ENCODE data around the gene ASS1. TPM values are rescaled to one million over a fixed set of nuclear protein-coding genes. Genes with fewer than 3 reads are reported as not detected.

Gene ASS1
- total RNA-seq, 1 donor from 2014 or later, result 101 TPM

DNA sequence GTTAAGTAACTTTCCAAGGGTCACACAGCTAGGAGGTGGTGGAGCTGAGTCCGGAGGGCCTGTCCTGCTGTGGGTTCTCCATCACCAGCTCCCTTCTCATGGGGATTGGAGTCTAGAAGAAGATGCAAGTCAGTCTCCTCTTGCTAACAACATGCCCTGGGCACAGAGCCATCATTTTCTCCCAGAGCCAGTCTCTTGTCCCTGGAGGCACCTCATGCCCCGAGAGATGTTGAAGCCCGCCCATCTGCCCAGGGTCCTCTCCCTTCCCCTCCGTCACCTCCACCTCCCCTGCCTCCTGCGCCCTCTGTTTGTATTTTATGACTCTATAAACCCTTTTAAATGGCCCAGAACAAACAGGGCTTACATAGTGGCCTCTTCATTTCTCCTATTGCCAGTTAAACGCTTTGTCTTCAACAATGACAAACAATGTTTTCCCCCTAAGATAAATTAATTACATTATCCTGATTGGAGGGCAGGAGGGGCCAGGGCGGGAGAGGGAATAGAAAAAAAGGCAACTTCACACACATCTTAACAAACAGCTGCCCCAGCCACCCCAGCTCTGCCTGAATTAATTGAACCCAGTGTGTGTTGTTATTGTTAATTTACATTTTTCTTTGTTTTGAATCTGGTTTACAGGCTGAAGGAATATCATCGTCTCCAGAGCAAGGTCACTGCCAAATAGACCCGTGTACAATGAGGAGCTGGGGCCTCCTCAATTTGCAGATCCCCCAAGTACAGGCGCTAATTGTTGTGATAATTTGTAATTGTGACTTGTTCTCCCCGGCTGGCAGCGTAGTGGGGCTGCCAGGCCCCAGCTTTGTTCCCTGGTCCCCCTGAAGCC lies 55.8 kb downstream of the ASS1 start:
- ATAC-seq, result no peak

DNA sequence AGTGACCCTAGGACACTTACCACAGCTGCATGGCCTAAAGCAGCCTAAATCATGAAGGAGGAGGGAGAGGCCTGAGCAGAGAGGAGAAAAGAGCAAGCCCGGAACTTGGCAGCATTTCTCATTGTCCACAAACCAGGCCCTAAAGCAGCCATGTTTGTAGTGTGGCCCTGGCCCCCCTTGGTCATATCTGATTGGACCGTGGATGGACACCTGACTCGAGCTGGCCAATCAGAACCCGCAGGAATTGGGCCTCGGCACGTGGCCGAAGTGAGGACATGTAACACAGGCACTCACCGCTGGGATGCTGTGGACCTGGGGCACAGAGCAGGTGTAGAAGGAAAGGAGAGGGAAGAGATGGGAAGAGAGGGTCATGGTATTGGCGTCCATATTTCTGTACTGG lies 56.9 kb downstream of the ASS1 start:
- ATAC-seq, result no peak

DNA sequence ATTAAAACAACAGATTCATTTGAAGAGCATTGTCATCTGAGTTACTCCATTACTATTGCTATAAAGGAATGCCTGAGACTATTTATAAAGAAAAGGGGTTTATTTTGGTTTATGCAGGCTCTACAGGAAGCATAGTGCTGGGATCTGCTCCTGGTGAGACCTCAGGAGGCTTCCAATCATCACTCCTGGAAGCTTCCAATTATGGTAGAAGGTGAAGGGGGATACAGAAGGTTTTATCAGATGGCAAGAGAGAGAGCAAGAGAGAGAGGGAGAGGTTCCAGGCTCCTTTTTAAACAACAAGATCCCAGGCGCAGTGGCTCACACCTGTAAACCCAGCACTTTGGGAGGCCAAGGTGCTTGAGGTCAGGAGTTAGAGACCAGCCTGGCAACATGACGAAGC lies 63.5 kb downstream of the ASS1 start:
- ATAC-seq, result no peak

GRCh38 chr9:130512199-130512598 lies 67.4 kb downstream of the ASS1 start:
- no peak for ATAC-seq

DNA sequence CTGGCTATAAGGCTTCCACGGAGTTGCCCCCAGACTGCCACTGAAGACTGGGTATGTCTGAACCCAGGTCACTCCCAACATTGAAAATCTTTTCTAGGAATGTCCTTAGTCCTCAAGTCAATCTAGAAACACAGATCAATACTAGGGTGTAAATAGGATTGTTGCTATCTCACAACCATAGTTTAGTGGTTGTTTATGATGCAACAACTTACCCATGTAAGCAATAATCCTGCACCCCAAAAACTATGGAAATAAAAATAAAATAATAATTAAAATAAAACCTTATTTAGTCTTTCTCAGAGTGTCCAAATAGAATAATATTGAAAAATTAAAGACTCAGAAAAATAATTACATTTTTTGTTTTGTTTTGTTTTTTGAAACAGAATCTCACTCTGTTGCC lies 68.3 kb downstream of the ASS1 start:
- no peak for ATAC-seq

- ATAC-seq, result no peak
These were observed 73.5 kb downstream of the ASS1 start for GRCh38 chr9:130518233-130518632.

GRCh38 chr9:130518943-130519799 lies 74.4 kb downstream of the ASS1 start:
- ATAC-seq, result no peak

GRCh38 chr9:130519927-130520326 lies 75.2 kb downstream of the ASS1 start:
- ATAC-seq, result no peak

DNA sequence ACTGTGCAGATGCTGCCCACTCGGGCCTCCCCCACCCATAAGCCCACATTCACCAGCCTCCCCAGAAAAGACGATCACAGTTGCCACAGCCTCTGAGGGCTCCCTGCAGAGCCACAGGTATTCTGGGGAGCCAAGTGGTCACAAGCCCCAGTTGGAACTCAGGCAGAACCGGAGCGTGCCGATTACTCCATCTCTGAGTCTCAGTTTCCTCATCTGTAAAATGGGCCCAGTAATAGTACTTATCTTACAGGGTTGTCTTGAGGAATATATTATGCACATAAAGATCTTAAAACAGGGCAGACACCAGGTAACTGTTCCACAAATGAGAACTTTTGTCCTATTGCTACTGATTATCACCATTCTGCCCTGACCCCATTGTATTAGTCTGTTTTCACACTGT lies 77.0 kb downstream of the ASS1 start:
- no peak for ATAC-seq

DNA sequence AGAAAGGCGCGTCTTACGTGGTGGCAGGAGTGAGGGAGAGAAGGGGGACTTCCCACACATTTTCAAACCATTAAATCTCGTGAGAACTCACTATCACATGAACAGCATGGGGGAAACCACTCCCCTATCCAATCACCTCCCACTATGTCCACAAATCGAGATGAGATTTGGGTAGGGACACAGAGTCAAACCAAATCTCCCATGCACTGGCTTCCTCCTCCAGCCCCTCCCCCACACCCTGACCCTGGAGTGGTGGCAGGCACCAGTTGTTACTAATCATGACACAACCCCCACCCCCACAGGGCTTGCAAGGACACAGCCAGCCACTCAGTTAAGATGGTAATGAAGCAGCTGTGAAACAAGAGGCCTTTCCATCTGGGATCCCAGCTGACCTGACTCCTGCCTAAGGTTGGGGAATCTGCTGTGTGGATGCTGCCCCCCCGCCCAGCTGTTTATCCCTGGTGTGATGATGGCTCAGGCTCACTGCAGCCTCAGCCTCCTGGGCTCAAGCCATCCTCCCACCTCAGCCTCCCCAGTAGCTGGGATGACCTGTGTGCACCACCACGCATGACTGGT lies 77.6 kb downstream of the ASS1 start:
- no peak for ATAC-seq

DNA sequence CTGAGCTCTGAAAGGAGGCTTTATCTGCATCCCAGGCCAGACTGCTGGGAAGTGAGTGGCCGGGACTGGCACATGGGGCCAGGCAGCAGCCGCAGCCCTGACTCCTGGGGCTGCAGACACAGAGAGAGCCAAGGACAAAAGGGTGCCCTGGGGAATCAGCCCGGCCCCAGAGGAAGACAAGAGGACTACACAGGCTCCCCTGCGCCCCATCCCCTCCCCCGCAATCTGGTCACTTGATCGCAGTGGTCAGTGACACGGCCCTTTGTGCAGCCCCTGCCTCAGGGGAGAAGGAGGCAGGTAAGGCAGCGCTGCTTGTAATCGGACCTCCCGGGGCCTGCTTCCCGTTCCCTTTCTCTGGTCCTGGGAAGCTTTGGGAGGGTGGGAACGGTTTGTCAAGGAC lies 79.2 kb downstream of the ASS1 start:
- no peak for ATAC-seq

DNA sequence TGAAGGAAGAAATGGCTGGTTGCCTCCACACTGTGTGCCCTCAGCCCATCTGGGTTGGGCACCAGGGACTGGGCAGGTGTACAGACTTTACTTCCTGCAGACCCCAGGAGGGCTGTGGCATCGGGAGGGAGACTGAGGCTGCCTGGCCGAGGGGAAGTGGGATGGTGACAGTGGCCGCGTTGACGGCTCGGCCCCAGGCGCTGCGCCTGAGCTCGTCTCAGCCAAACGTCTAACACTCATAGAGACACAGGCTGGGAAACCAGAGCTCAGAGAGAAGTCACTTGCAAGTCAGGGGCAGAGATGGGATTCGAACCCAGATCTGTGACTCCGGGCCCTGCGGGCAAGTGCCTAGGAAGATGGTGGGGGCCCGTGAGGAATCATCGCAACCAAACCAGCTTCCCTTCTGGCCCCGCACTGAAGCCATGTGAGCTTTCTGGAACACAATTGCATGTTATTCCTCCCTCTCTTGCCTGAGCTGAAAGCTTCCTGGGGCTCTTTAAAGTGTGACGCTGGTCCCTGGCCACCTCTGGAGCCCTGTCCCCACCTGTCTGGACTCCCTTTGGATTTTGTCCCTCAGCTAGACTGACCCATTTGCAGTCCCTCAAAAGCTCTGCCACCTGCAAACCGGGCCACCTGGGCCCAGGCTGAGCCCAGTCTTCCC lies 81.6 kb downstream of the ASS1 start:
- no peak for ATAC-seq

- ATAC-seq, result no peak
These were observed 82.3 kb downstream of the ASS1 start for GRCh38 chr9:130526854-130527650.

DNA sequence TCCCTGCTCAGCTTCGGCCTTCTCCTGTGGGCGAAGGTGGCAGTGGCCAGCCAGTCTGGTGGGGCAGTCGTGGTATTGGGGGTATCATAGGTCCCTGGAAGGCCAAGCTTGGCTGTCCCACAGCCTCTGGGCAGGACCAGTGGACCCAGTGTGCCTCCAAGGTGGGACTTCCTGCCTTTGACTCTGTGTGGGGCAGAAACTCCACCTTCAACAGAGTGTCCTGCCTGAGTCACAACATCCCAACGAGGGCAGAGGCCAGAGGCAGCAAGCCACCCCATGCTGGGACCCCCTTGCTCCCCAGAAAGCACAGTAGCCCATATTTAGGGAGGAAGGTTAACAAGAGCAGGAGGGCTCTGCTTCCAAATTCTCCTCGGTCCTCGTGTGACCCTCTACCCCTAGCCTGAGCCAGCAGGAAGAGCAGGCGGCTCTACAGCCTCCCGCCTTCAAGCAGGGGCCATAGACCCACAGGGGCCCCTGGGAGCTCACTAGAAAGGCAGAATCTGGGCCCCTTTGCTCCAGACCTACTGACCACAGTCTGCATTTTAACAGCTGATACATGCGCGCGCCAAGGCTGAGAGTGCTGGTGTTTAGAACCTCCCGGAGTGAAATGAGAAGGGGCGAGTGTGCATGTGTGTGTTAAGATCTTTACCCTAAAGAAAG lies 83.0 kb downstream of the ASS1 start:
- ATAC-seq, result no peak

DNA sequence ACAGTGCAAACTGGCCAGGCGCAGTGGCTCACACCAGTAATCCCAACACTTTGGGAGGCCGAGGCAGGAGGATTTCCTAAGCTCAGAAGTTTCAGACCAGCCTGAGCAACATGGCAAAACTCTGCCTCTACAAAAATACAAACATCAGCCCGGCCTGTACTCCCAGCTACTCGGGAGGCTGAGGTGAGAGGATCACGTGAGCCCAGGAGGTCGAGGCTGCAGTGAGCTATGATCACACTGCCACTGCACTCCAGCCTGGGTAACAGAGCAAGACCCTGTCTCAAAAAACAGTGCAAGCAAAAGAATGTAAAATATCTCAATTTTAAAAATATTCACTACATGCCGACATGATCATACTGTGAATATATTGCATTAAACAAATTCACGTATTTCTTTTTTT lies 83.9 kb downstream of the ASS1 start:
- ATAC-seq, result no peak

DNA sequence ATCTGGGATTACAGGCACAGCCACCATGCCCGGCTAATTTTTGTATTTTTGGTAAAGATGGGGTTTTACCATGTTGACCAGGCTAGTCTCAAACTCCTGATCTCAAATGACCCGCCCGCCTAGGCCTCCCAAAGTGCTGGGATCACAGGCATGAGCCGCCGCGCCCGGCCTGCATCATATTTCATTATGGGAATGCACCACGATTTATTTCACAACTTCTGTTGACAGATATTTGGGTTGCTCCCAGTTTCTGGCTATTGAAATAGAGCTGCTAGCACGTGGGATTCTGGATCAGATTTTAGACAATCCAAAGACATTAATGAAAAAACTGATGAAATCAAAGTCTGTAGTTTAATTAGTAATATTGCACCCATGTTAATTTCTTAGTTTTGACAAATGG lies 86.2 kb downstream of the ASS1 start:
- peak; percentile 42 for ATAC-seq

GRCh38 chr9:130531670-130532069 lies 86.9 kb downstream of the ASS1 start:
- ATAC-seq, result no peak

DNA sequence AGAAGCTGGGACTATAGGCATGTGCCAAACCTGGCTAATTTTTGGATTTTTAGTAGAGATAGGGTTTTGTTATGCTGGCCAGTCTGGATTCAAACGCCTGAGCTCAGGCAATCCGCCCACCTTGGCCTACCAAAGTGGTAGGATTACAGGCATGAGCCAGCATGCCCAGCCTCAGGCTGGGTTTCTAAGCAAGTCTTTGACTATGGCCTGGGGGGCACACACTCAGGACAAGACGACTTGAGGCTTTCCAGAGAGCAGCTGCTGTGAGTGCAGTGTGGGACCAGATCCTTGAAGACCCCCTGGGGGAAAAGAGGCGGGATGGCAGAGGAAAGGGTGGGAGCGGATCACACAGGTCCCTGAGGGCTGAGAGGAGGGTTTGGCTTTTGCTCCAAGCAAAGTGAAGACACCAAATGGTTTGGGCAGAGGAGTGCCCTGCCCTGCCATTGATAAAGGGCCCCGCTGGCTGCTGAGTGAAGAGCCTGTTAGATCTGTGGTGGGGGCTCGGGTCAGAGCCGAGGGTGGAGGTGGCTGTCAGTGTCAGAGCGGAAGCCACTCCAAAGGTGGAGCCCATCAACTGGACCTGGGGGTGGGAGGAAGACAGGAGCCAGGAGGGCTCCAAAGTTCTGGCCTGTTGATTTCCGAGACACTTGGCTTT lies 87.8 kb downstream of the ASS1 start:
- ATAC-seq, result no peak

DNA sequence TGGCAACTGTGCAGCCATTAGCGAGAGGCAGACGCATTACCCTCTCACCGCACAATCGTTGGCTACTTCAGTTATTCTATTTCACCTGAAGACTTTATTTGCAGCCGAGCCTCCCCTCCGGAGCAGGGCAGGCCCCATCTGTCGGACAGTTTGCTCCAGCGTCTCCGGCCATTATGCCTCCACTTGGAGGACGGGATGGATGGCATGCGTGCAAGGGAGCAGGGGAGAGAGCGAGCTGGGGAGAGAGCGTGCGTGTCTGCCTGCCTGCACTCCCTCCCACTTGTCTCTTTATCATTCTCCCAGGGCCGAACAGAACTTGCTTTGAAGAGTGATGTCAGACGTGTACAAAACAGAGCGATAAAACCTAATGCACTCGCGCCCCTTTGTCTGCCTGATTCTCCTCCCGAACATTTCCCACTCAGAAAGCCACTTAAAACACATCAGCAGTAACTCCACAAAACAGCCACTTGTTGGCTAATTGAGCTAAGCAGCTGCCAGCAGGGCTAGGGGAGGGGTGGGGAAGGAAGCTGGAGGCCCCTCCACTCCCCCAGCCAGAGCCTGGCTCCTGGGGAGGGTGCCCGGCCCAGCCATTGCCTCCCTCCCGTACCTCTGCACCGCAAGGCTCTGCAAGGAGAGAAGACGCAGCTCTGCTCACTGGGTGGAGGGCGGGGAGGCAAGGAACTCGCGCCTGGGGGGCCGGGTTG lies 91.2 kb downstream of the ASS1 start:
- ATAC-seq, result no peak

DNA sequence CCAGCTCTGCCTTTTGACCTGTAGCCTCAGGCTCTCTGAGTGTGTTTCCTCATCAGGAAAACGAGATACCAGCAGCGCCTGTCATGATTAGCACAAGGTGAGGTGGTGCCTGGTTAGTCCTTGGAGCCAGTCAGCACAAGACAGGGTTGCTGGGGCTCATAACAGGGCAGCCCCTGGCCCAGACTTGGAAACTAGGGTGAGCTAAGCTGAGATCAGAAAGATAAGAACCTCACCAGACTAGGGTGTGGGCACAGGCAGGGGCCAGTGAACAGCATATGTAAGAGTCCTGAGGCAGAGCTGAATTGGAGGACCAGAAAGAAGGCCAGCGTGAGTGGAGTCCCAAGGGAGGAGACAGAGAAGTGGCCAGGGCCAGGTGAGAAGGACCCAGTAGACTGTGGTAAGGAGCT lies 91.9 kb downstream of the ASS1 start:
- ATAC-seq, result no peak
